Activated naive CD8-positive, alpha-beta T cell treated with anti-CD3 and anti-CD28 coated beads, Interleukin-2, amount 10 ng/mL, durations not matched to agents 7 days and 5 days (primary cell): ENCODE measurements around the gene TMEM114. TPM values are rescaled to one million over a fixed set of nuclear protein-coding genes. Genes with fewer than 3 reads are reported as not detected.

Experiments
- ATAC-seq: fragments of 150-1000 bp; cut with Tn5 transposase; one replicate; pipeline ENCODE4 v1.10.0; 2021; ENCODE audit warnings: low read depth, moderate library complexity
- POLR2A ChIA-PET: fragments of 350-600 bp; sonication (Branson Sonifier 250); formaldehyde crosslinking; loops from one replicate; lab custom pipeline; 2021; ENCODE audit warnings: antibody characterized with exemption; lab: Charles Lee
- DNase-seq: peaks from one replicate; pipeline ENCODE4 v3.0.0; 2021
- H3K27ac Mint-ChIP-seq: one replicate; pipeline ENCODE4 v1.8.0; 2022; ENCODE audit warnings: mild to moderate bottlenecking, mixed read lengths
- H3K27me3 Mint-ChIP-seq: one replicate; pipeline ENCODE4 v1.8.0; 2022; ENCODE audit warnings: mild to moderate bottlenecking, moderate library complexity, mixed read lengths
- H3K36me3 Mint-ChIP-seq: one replicate; pipeline ENCODE4 v1.8.0; 2021; ENCODE audit warnings: mild to moderate bottlenecking, mixed read lengths
- H3K4me1 Mint-ChIP-seq: one replicate; pipeline ENCODE4 v1.8.0; 2021; ENCODE audit warnings: mixed read lengths
- H3K4me3 Mint-ChIP-seq: one replicate; pipeline ENCODE4 v1.8.0; 2022; ENCODE audit warnings: mild to moderate bottlenecking, moderate library complexity, mixed read lengths
- H3K9me3 Mint-ChIP-seq: one replicate; pipeline ENCODE4 v1.8.0; 2021; ENCODE audit warnings: mixed read lengths
- total RNA-seq, 2 experiments: library from RNA; stranded (reverse); gene quantifications; one replicate each; pipeline ENCODE4 v1.2.3, GENCODE V29; 2021

The TMEM114 gene
- total RNA-seq, 2 experiments from 2014 or later, result not detected

DNA sequence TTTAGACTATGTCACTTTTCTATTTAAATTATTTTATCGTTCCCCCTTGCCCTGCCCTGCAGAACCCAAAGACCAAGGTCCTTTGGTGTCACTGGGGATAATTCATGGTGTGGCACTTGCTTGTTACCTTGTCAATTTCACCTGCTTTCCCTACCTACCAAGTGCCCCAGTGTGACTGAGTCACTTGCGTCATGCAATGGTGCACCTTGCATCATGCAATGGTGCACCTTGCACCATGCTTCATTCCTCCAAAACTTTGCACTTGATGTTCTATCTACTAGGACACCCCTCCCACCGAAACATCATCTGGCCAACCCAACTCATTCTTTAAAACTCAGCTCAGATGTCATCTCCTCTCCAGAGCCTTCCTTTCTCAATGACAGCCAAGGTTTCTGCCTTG lies 47.1 kb downstream of the TMEM114 start:
- ATAC-seq, result no peak
- Mint-ChIP-seq H3K27ac (no peak overlapping the region), H3K9me3 (no peaks in the 10 kb centered on the region), H3K27me3 (peaks cover 9% of the 10 kb centered on the region), H3K36me3 (no peaks in the 10 kb centered on the region), H3K4me1 (no peaks in the 10 kb centered on the region), H3K4me3 (no peak overlapping the region)
- no peak for DNase-seq
- POLR2A ChIA-PET, result no interaction called here

DNA sequence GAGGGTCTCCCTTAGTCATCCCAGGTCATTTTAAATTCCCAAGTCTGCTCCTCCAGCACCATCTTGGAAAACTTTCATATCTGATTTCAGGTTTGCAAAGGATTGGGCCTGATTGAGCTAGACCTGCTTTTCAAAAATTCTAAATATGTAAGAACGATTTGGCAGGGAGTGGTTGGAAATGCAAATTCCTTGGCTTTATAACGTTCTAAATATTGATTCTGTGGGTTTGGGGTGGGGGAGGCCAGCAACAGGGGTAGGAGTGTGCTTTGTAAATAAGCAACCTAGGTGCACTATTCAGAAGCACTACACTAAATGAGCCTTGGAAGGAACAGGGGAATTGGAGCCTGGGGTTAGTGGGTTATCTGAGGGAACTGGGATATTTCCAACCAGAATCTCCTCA lies 47.9 kb downstream of the TMEM114 start:
- ATAC-seq (no peak), DNase-seq (no peak)
- Mint-ChIP-seq H3K27ac (no peak overlapping the region), H3K4me1 (no peaks in the 10 kb centered on the region), H3K4me3 (no peak overlapping the region), H3K27me3 (peaks cover 9% of the 10 kb centered on the region), H3K9me3 (no peaks in the 10 kb centered on the region), H3K36me3 (no peaks in the 10 kb centered on the region)
- POLR2A ChIA-PET, result no interaction called here

DNA sequence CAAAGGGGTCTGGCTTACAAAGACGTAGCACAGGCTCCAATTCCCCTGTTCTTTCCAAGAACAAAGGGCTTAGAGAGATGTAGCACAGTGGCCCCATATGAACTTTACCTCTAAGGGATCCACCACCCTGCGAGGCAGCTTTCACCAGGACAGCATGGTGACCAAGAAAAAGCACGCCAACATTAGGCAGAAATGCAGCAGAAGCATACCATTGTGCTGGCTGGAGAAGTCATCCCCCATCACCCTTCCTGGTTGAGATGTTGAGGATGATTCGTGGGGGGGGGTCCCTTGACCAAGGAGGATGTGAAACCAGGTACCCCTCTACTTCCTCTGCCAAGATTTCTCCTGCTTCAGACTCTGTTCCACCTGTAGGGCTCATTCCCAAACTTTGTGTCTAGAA lies 48.4 kb downstream of the TMEM114 start:
- no peak for DNase-seq
- no peak overlapping the region for H3K27ac Mint-ChIP-seq
- H3K36me3 Mint-ChIP-seq, result no peaks in the 10 kb centered on the region
- no peaks in the 10 kb centered on the region for H3K4me1 Mint-ChIP-seq
- ATAC-seq, result no peak
- peaks cover 8% of the 10 kb centered on the region for H3K27me3 Mint-ChIP-seq
- H3K9me3 Mint-ChIP-seq, result no peaks in the 10 kb centered on the region
- POLR2A ChIA-PET, result no interaction called here
- no peak overlapping the region for H3K4me3 Mint-ChIP-seq

DNA sequence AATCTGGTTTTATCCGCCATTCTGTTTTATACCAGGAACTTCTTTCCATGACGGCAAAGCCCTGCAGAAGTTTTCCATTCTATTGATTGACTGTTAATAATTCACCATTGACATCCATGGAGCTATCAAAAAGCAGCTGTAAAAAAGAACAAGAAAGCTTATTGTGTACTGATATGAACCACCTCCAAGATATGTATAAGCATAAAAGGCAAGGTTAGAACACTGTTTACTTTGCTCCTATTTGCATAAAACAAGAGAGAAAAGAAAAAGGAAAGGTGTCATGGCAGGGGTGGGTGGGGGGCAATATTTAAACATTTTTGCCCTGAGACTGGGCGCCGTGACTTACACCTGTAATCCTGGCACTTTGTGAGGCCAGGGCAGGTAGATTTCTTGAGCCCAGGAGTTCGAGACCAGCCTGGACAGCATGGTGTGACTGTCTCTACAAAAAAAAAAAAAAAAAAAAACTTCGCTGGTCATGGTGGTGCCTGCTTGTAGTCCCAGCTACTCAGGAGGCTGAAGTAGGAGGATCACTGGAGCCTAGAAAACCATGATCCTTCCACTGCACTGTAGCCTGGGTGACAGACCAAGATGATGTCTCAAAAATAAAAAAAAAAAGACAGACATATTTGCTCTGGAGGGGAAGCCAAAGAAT lies 52.5 kb downstream of the TMEM114 start:
- POLR2A ChIA-PET, result interaction anchor here (0.7 kb wide), 1 partner anchor 701 kb away, joined by 3 read pairs; no protein-coding TSS in a partner anchor

DNA sequence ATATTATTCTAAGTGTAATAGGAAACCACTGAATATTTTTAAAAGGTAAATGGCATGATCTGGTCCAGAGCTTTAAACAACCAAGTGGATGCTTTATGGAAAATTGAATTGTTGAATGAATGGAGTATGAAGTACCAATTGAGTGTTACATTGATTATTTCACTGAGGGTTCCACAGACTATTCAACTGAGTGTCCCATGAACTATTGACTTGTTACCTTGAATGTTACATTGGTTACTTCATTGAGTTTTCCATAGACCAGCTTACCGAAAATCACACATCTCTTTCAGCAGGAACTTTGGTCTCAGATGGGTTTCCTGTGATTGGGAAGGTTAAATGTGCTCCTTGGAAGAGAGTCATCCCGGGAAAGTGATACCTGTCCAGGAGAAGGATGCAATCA lies 56.8 kb downstream of the TMEM114 start:
- POLR2A ChIA-PET, result no interaction called here
- ATAC-seq (no peak), DNase-seq (no peak)
- no peak overlapping the region for H3K4me3 Mint-ChIP-seq
- no peaks in the 10 kb centered on the region for H3K36me3 Mint-ChIP-seq
- peaks cover 11% of the 10 kb centered on the region for H3K27me3 Mint-ChIP-seq
- no peak overlapping the region for H3K27ac Mint-ChIP-seq
- no peaks in the 10 kb centered on the region for H3K4me1 Mint-ChIP-seq
- no peaks in the 10 kb centered on the region for H3K9me3 Mint-ChIP-seq

More for the DNA sequence above, 52.5 kb downstream of the TMEM114 start:
- ATAC-seq (no peak), DNase-seq (no peak)
- Mint-ChIP-seq H3K4me3 (no peak overlapping the region), H3K9me3 (no peaks in the 10 kb centered on the region), H3K4me1 (no peaks in the 10 kb centered on the region), H3K36me3 (no peaks in the 10 kb centered on the region), H3K27me3 (peaks cover 5% of the 10 kb centered on the region), H3K27ac (no peak overlapping the region)

DNA sequence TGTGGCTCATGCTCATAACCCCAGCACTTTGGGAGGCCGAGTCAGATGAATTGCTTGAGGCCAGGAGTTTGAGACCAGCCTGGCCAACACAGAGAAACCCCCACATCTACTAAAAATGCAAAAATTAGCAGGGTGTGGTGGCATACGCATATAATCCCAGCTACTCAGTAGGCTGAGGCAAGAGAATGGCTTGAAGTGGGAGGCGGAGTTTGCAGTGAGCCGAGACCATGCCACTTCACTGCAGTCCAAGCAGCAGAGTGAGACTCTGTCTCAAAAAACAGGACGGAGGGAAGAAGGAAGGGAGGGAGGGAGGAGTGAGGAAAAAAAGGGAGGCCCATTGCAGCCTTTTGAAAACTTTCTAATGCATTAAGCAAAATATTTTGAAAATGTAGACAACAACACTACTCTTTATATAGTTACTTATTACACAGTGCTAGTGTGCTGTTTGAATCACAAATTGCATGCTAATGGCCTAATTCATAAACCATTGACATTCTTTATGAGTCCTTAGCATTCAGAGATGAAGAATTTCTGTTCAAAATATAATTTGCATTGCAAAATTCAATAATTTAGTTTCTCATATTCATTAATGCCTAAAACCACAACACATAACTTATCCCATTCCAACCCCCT lies 59.4 kb downstream of the TMEM114 start:
- H3K4me1 Mint-ChIP-seq, result no peaks in the 10 kb centered on the region
- H3K9me3 Mint-ChIP-seq, result no peaks in the 10 kb centered on the region
- POLR2A ChIA-PET, result no interaction called here
- peaks cover 15% of the 10 kb centered on the region for H3K27me3 Mint-ChIP-seq
- ATAC-seq (no peak), DNase-seq (no peak)
- H3K36me3 Mint-ChIP-seq, result no peaks in the 10 kb centered on the region
- no peak overlapping the region for H3K27ac Mint-ChIP-seq
- H3K4me3 Mint-ChIP-seq, result no peak overlapping the region

DNA sequence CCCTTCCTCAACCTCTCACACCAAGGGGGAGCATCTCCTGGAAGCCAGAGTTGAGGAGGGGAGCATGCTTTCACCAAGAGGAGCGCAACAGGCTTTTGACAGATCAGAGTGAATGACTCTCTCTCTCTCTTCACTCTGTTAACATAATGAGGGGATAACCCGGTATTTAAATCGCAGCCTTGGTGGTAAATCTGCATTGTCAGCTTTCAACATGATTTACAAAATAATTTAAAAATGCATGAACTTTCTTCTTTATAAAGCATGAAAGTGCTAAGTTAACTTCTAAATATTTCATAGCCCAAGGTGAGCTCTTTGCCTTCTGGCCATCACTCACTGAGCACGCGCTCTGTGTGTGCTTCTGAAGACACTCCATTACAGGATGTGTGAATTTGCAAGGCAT lies 61.8 kb downstream of the TMEM114 start:
- H3K27me3 Mint-ChIP-seq, result peaks cover 12% of the 10 kb centered on the region
- no peak overlapping the region for H3K4me3 Mint-ChIP-seq
- H3K36me3 Mint-ChIP-seq, result no peaks in the 10 kb centered on the region
- H3K9me3 Mint-ChIP-seq, result no peaks in the 10 kb centered on the region
- H3K4me1 Mint-ChIP-seq, result no peaks in the 10 kb centered on the region
- DNase-seq (no peak), ATAC-seq (no peak)
- no peak overlapping the region for H3K27ac Mint-ChIP-seq
- POLR2A ChIA-PET, result no interaction called here

DNA sequence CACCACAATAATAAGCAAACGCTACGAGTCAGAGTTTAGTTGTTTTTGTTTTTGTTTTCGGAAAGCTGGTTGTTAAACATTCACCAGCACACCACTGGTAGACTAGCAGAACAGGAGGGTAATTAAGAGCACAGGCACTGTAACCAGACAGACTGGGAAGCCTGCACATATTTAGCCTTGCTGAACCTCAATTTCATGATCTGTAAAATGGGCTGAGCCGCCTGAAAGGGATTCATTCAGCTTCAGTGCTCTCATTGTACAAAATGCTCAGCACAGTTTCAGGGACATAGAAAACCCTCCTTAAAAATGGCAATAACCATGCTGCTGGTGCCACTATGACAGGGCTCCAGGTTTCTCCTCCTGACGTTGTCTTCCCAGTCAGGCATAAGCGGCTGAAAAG lies 66.4 kb downstream of the TMEM114 start:
- H3K4me1 Mint-ChIP-seq, result no peaks in the 10 kb centered on the region
- DNase-seq (no peak), ATAC-seq (no peak)
- no peaks in the 10 kb centered on the region for H3K9me3 Mint-ChIP-seq
- H3K27ac Mint-ChIP-seq, result no peak overlapping the region
- no peak overlapping the region for H3K4me3 Mint-ChIP-seq
- POLR2A ChIA-PET, result no interaction called here
- peaks cover 7% of the 10 kb centered on the region for H3K27me3 Mint-ChIP-seq
- no peaks in the 10 kb centered on the region for H3K36me3 Mint-ChIP-seq

DNA sequence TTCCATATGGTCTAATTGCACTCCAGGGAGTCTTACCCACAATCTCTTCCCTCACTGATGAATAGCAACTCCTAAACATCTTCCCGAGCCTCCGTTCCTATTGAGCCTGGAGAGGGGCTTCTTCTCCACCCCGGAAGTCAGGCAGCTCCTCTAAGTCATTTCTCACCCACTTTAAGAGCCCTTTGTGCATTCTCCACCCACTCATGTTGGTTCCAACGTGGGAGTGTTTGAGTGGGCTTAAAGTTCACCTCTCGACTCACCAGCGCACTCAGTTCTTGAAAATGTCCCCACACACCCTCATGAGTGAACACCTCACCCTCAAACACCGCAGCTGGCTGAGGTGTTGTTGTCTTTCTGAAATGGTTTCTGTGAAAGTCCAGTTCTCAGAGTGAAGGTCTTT lies 67.6 kb downstream of the TMEM114 start:
- Mint-ChIP-seq H3K27me3 (peaks cover 3% of the 10 kb centered on the region), H3K9me3 (no peaks in the 10 kb centered on the region), H3K36me3 (no peaks in the 10 kb centered on the region), H3K4me3 (no peak overlapping the region), H3K4me1 (no peaks in the 10 kb centered on the region), H3K27ac (no peak overlapping the region)
- DNase-seq, result no peak
- ATAC-seq, result no peak
- POLR2A ChIA-PET, result no interaction called here

DNA sequence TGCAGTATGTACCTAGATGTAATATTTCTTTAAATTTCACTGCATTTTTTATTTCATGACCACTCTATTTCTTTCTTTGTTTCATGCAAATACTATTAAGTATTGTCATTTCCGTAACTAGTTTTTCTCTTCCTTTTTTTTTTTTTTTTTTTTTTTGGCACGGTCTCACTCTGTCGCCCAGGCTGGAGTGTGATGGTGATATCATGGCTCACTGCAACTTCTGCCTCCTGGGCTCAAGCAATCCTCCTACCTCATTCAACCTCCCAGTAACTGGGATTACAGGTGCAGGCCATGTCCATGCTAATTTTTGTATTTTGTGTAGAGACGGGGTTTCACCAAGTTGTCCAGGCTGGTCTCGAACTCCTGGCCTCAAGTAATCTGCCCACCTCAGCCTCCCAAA lies 70.7 kb downstream of the TMEM114 start:
- no peak for DNase-seq
- POLR2A ChIA-PET, result no interaction called here
- Mint-ChIP-seq H3K4me1 (no peaks in the 10 kb centered on the region), H3K27ac (no peak overlapping the region), H3K4me3 (no peak overlapping the region), H3K9me3 (no peaks in the 10 kb centered on the region), H3K27me3 (peaks cover 2% of the 10 kb centered on the region), H3K36me3 (no peaks in the 10 kb centered on the region)
- ATAC-seq, result no peak

Other genes starting within 250 kb of the TMEM114 start
- 10 to 100 TPM; 36.3 to 40.8 TPM for gene METTL22, start 31.2 kb upstream of the TMEM114 start, total RNA-seq
- gene ABAT, start 84.1 kb upstream of the TMEM114 start, total RNA-seq, result 1 to 10 TPM; 5.4 to 6.0 TPM
- 10 to 100 TPM; 11.9 to 12.6 TPM for gene TMEM186, start 207.1 kb upstream of the TMEM114 start, total RNA-seq
- 10 to 100 TPM; 36.4 to 38.5 TPM for gene PMM2, start 207.3 kb upstream of the TMEM114 start, total RNA-seq